ENCODE results near the gene GRAMD1A. TPM values are rescaled to one million over a fixed set of nuclear protein-coding genes. Genes with fewer than 3 reads are reported as not detected.
A peak's percentile ranks its signal among the peaks of the same experiment; 100 is the strongest.
"Not testable (repeated sequence)": the region's sequence is repeated elsewhere in the genome, so short reads cannot be mapped to it uniquely, and the experiment has no call there.

The GRAMD1A gene
- total RNA-seq (2014; rRNA removed; shearing (Covaris generic)) = 18.0 and 21.9 TPM in 2 replicates

DNA sequence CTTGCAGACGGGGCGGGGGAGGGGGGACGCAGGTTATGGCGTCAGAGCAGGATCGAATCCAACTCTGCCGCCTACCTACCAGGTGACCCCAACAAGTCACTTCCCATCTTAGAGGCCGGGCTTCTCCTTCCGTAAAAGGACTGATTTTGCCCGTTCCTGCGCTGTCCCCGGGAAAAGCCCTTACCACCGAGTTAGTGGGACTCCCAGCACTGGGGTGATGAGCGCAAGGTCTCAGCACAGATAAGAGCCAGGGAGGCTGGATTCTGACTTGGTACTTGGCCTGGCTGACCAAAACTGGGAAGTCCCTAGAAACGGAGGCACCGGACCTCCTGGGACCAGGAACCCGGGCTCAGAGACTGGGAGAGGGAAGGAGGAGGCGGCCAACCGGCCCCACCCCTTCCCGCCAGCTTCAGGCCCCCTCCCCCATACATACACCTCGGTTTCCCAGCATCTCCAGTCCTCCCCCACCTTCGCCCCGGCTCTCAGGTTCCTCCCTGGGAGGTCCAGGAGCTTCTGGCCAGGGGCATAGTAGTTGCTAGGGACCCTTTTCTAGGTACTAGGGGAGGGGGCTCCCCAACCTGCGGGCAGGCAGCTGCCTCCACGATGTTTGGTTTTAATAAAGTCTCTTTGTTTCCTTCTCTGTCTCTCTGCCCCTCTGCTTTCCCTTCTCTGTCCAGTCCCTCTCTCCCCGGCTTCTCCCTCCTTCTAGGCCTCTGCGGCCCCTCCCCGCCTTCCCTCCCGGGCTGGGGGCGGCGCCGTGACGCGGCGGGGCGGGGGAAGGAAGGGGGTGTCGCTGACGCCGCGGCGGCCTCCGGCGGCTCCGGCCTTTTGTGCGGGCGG, at the start of gene GRAMD1A:
GRAMD1A (plus strand) TSS at position 826 of the 840 bp plus-strand sequence. CDS start 156 bp downstream, outside the sequence.
- DNase-seq (ENCODE audit: low read depth) = peak; percentile 89

DNA sequence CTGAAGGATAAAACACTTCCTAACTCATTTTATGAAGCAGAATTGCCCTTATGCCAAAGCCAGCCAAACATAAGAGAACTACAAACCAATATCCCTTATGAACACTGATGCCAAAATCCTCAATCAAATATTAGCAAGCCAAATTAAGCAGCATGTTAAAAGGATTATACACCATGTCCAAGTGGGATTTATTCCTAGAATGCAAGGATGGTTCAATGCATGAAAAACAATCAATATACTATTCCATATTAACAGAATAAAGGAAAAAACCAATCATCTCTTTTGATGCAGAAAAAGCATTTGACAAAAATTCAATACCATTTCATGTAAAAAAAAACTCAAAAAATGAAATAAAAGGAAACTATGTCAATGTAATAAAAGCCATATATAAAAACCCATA, 47.0 kb upstream of the GRAMD1A start:
- DNase-seq (ENCODE audit: low read depth) = no peak

DNA sequence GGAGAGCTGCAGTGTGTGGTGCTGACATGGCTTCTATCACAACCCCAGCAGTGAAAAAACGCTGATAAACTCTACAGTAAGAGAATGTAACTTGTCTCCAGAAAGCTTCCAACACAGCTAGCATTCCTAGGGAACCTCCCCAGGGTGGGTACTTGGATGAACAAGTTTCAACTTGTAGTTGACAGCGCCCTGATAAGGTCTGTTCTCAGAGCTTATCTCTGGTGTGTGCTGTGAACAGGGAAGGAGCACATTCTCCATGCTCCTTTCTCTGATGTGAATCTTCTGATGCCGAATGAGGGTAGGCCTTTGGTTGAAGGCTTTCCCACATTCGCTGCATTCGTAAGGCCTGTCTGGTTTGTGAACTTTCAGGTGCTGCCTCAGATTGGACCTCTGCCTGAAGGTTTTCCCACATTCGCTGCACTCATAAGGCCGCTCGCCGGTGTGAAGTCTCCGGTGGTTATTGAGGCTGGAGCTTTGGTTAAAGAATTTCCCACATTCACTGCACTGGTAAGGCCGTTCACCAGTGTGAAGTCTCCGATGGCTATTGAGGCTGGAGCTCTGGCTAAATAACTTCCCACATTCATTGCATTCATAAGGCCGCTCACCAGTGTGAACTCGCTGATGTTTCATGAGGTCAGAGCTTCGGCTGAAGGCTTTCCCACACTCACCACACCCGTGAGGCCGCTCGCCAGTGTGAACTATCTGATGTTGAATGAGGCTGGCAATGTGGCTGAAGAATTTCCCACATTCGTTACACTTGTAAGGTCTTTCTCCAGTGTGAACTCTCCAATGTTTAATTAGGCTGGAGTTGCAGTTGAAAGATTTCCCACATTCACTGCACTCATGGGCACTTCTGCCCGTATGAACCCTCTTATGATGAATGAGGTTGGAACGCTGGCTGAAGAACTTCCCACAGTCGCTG, 42.0 kb upstream of the GRAMD1A start:
- DNase-seq (ENCODE audit: low read depth) = no peak

DNA sequence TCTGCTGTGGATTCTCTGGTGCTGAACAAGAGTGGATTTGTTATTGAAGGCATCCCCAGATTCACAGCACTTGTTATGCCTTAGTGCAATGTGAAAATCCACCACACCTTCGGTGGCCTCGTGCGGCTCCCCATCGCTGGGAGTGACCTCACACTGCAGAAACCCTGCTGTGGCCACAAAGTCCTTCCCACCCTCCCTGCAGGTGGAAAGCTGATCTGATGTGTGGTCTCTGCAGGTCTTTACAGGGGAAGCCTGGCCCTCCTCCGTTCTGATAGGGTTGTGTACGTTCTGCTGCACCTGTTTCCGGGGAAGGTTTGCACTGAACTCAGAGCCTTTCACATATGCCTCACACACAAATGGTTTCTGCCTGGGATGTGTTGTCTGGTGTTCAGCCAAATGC, 41.1 kb upstream of the GRAMD1A start:
- DNase-seq (ENCODE audit: low read depth) = no peak

DNA sequence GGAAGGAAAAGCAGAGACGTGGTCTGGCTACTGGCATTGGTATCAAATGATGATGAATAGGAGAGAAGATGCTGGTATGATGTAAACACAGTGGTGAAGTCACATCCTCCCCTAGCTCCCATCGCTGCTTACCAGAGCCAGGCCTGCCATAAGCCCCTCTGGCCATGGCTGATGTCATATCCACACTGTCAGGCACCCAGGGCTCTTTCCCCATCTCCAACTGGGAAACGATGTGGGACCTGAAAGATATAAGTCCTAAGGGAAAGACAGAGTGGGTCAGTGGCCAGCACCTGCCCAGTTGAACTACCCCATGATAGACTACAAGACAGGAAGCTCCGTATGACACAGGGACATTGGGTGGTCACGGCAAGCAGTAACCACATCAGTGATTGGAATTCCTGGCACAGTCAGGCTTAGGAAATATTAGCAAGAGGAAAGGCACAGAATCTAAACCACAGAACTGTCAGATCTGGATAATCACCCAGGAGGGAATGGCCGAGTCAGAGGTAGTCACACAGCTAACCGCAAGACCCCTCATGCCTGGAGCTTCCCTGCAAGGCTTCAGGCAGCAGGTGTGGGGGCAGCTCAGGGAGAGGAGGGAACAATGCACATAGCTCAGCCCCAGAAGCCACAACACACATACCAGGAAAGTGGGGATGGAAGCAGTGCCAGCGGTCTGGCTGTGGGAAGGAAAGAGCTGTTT, 39.9 kb upstream of the GRAMD1A start:
- DNase-seq (ENCODE audit: low read depth) = peak; percentile 100

DNA sequence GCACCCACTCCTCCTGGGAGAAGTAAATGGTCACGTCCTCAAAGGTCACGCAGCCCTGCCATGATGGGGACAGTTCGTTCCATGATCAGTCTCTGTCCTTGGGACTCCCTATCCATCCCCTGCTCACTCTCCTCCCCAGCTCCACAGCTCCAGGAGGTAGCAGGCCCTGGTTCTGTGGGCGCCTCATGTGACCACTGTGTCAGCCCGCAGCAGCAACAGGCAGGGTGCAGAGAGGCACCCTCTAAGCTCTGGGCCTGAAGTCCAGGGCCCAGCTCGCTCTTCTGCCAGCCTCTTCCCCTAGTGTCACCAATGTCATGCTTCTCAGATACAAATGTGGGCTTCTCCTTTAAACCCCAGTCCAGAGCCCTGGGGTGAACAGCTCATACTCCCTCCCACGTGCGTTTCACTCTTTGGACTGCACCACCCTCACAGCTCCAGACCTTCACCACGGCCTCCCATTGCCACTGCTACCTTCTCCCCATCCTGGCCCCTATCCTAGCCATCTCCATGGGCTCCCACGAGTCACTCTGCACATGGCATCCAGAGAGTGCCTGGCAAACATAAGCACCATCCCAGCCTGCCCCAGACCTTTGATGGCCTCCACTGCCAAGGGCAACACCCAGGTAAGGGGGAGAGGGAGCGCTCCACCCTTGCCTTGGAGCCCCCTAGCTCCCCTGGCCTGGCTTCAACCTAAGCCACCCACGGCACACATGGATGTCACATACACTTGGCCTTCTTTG, 39.0 kb upstream of the GRAMD1A start:
- DNase-seq (ENCODE audit: low read depth) = peak; percentile 80

DNA sequence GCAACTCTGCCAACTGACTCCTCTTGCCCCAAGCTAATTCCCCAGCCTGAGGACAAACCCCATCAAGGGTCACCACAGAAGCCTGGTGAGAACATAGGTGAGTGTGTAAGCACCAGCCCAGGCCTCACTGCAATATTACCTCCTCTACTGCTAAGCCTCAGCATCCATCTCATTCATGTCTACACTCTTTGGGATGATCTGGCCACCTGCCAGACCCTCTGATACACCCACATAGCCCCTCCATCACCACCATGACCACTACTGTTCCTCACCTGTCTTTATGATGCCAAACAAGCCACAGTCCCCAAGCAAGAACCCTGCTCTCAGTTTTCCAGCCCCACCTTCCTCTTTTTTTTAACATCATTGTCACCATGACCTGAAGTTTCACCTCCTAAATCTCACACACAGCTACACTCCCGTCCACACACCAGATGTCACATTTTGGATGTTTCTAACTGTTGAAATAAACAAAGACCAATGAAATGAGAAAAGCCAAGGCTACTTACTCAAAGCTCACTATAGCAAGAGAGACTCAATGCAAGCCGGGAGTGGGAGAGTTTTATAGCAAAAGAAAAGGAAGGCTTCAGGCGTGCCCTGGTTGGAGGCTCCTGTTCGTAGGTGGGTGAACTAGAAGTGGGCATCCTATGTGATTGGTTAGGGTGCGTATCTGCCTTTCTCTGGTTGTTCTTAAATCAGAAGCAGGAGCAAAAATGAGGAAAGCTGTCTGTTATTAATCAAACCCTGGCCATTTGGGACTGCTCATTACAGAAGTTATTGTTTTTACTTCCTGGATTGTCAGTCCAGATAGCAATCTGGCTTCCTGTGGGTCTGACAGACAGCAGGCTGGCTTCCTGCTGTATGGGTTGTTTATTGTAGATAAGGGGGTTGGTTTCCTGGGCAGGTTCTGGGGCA, 38.1 kb upstream of the GRAMD1A start:
- DNase-seq (ENCODE audit: low read depth) = peak; percentile 60

DNA sequence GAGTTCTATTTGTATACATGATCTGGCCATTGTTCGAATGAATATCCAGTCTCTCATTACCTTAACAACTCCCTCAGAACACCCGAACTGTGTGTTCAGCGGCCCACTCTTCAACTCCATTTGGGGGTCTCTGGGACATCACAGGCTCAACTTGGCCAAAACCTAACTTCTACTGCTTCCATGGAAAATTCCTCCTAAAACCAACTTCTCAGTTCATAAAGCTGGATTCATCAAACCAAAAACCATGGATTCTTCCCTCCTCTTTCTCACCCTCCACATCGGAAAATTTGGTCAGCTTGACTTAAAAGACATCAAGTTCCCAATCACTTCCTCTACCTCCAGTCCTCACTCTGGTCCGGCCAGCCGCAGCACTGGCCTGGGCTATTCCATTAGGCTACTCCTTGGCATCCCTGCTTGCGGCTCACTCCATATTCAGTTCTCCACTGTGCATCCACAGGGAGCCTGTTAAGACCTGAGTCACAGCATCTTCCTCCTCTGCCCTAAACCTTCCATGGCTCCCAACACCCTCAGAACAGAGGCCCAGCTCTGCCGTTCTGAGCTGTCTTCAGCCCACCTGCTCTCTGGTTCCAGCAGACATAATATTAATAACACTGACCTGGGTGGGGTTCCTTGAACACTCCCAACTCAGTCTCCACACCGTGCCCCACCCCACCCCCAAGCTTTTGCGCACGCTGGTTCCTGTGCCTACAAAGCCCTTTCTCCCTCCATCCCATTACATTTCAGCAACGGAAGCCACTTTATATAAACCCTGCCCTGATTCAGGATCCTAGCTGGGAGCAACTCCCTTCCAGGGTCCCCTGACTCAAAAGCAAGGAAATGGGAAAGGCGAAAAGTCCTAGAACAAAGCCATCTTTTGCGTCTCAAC, 37.2 kb upstream of the GRAMD1A start:
- DNase-seq (ENCODE audit: low read depth) = no peak

DNA sequence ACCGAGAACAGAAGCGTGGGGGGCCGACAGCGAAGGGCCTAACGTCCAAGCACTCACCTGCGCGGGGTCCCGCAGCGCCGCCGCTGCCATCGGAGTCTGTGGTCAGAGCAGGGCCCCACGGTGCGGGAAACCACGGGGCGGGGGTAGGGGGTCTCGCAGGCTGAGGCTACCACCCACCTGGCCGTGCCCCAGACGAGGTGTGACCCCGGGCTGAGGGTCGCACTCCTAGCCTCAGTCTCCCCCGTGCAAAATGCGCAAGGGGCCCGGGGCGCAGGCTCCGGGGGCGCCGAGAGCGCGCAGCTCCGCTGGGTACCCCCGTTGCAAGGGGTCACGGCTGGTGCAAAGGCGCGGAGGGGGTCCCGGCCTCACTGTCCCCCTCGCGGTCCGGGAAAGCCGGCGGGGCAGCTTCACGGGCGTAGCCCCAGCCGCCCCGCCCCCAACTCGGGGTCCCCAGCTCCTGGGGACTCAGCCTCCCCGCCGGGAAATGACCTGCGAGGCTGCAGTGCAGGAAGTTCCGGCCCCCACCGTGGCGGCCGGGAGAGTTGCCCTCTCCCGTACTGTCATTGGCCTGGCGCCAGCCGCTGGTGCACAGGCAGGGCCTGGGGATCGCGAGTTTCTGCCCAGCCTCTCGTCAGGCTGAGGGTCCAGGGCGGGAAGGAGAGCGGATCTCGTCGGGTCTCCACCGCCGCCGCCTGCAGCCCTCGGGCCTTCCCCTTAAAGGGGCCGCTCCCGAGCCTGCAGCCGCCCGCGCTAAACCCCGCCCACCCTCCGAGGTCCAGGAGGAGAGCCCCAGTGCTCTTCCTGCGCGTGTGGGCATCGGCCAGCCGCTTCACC, 36.3 kb upstream of the GRAMD1A start, which contains the start of gene ZNF792:
ZNF792 (minus strand) TSS at position 657 of the 834 bp plus-strand sequence; CDS start at position 90, 567 bp downstream.
- DNase-seq (ENCODE audit: low read depth) = peak; percentile 69

DNA sequence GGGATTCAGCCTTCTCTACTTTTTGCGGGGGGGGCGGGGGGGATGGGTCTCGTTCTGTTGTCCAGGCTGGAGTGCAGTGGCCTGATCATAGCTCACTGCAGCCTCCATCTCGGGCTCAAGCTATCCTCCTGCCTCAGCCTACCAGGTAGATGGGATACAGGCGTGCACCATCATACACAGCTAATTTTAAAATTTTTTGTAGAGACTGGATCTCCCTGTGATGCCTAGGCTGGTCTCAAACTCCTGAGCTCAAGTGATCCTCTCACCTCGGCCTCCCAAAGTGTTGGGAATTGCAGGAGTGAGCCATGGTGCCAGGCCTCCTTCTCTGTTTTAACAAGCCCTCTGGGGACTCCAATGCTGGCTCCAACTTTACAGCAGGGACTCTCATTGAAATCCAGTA, 35.5 kb upstream of the GRAMD1A start:
- DNase-seq (ENCODE audit: low read depth) = no peak

DNA sequence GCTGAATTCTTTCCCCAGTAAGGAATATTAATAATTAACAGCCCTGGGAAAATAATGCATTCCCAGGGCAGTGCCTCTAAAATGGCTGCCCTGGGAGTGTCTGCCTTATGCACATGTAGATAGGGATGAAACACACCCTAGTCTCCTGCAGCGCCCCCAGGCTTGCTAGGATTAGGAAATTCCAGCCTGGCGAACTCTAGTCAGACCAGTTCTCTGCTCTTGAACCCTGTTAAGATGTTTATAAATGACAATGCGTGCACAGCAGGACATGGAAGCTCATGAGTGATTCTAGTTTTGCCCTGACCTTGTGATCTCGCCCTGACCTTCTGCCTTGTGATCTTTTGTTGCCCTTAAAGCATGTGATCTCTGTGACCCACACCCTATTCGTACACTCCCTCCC, 34.6 kb upstream of the GRAMD1A start:
- not testable (repeated sequence) for DNase-seq (ENCODE audit: low read depth)

DNA sequence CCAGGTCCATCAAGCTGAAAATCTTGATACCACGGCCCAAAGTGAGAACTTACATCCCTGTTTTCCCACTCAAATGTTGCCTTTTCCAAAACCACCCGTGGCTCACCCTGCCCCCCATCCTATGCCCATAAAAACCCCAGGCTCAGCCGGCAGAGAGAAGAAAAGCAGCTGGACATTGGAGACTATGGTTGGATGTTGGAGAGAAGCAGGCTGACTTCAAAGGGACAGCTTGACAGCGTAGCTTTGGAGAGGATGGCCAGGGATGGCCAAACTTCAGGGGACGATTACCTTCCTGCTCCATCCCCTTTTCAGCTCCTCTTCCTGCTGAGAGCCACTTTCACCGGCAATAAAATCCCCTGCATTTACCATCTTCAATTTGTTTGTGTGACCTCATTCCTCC, 32.6 kb upstream of the GRAMD1A start:
- DNase-seq (ENCODE audit: low read depth) = no peak

DNA sequence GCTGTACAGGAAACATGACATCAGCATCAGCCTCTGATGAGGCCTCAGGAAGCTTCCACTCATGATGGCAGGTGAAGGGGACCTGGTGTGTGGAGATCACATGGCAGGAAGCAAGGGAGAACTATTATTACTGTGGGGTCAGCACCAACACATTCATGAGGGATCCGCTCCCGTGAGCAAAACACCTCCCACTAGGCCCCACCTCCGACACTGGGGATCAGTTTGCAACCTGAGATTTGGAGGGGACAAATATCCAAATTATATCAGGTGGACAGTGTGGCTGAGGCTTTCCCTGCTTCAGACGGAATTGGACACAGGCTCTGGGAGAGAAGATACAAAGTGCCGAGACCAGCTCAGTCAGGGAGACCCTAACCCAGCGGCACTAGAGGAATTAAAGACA, 30.4 kb upstream of the GRAMD1A start:
- DNase-seq (ENCODE audit: low read depth) = no peak

DNA sequence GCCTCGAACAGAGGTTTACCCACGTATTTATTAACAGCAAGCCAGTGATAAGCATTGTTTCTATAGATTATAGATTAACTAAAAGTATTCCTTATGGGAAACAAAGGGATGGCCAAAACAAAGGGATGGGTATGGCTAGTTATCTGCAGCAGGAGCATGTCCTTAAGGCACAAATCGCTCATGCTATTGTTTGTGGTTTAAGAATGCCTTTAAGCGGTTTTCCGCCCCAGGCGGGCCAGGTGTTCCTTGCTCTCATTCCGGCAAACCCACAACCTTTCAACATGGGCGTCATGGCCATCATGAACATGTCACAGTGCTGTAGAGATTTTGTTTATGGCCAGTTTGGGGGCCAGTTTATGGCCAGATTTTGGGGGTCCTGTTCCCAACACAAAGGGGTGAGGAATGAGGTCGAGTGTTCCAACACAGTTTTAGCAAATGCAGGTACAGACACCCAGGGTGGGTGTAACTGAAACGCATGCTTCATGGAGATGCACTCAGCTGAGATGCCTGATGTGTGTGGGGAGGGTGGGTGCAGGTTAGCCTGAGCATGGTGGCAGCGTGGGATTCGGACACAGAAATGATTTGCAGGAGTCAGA, 29.8 kb upstream of the GRAMD1A start:
- not testable (repeated sequence) for DNase-seq (ENCODE audit: low read depth)

DNA sequence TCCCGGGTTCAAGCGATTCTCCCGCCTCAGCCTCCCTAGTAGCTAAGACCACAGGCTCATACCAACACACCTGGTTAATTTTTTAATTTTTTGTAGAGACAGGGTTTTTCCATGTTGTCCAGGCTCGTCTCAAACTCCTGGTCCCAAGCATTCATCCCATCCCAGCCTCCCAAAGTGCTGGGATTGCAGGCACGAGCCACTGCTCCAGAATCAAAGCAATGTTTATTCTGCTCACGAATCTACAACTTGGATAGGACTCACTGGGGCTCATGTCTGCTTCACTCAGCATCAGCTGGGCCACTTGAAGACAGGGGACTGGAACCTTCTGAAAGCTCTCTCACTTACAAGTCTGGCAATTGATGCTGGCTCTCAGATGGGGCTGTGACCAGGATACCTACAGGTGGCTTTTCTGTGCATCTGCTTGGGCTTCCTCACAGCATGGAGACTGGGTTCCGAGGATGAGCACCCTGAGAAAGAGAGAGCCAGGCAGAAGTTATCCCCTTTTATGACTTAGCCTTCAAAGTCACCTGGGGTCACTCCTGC, 27.9 kb upstream of the GRAMD1A start:
- no peak for DNase-seq (ENCODE audit: low read depth)

DNA sequence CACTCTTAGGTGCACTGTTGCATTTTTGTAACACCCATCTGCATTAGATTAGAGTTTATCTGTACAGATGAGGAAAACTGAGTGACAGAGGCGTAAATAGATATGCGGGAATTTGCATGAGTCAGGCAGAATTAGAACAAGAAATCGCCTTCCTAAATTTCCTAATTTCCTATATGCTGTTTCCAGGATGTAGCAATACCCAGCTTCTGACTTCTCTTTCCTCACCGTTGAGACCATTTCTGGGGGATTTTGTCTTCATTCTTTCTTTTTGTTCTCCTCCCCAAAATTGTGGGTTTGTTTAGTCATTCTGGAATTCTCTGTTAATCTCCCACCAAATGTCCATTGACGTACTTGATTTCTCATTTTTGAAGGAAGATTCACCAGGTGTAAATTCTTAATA, 25.5 kb upstream of the GRAMD1A start:
- no peak for DNase-seq (ENCODE audit: low read depth)

DNA sequence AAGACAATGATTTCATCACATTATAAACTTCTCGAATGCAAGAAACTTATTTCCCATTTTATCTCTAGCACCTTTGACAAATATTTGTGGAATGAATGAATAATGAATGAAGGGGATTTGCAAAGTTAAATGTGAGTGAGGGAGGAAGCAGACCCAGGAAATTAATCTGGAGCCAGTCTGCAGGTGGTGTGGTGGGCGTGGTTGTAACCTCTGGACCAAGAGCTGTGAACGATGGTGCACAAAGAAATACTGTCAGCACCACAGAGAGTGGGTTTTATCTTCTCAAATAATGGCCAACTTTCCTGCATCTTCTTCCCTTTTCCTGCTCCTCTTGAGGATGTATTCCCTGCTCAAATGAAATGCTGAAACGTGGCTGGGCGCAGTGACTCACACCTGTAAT, 25.1 kb upstream of the GRAMD1A start:
- no peak for DNase-seq (ENCODE audit: low read depth)

All from RPMI7951 (cell line).